DMS79 (cell line): ENCODE data around the gene KCNH5.

ENCODE experiments used
- DNase-seq: peaks from one replicate; lab custom pipeline; 2025; lab: John Stamatoyannopoulos, UW

KCNH5 gene

GRCh38 chr14:63045234-63045611, at the start of gene KCNH5:
Gene KCNH5, minus strand, starts transcription at chr14:63045458. Its CDS starts 272 bp downstream, at chr14:63045186.
- DNase-seq = no peak

GRCh38 chr14:63091394-63091996, 46.2 kb upstream of the KCNH5 start:
- DNase-seq = no peak

- no peak for DNase-seq
Measured at GRCh38 chr14:63088865-63089264, 43.6 kb upstream of the KCNH5 start.

- DNase-seq = no peak
Measured at GRCh38 chr14:63078569-63078968, 33.3 kb upstream of the KCNH5 start.

- no peak for DNase-seq
Measured at GRCh38 chr14:63076488-63076887, 31.2 kb upstream of the KCNH5 start.

GRCh38 chr14:63055631-63056030, 10.4 kb upstream of the KCNH5 start:
- DNase-seq = no peak

- DNase-seq = no peak
Measured at GRCh38 chr14:63051992-63052391, 6.7 kb upstream of the KCNH5 start.

GRCh38 chr14:63051301-63051700, 6.0 kb upstream of the KCNH5 start:
- DNase-seq = no peak

- no peak for DNase-seq
Measured at GRCh38 chr14:63050694-63051093, 5.4 kb upstream of the KCNH5 start.

- no peak for DNase-seq
Measured at GRCh38 chr14:63046339-63047268, 1.3 kb upstream of the KCNH5 start.

GRCh38 chr14:63045612-63046320, 508 bp upstream of the KCNH5 start:
- DNase-seq = peak; percentile 20

- DNase-seq = no peak
Measured at GRCh38 chr14:63039866-63040265, 5.4 kb downstream of the KCNH5 start.

- no peak for DNase-seq
Measured at GRCh38 chr14:63032641-63033040, 12.6 kb downstream of the KCNH5 start.

GRCh38 chr14:63032076-63032475, 13.2 kb downstream of the KCNH5 start:
- DNase-seq = no peak

- no peak for DNase-seq
Measured at GRCh38 chr14:63030113-63030512, 15.1 kb downstream of the KCNH5 start.

GRCh38 chr14:63027719-63028118, 17.5 kb downstream of the KCNH5 start:
- DNase-seq = no peak

GRCh38 chr14:63026491-63026890, 18.8 kb downstream of the KCNH5 start:
- DNase-seq = no peak

- no peak for DNase-seq
Measured at GRCh38 chr14:63014621-63015020, 30.6 kb downstream of the KCNH5 start.

- DNase-seq = no peak
Measured at GRCh38 chr14:63012171-63012570, 33.1 kb downstream of the KCNH5 start.

- no peak for DNase-seq
Measured at GRCh38 chr14:63011623-63012022, 33.6 kb downstream of the KCNH5 start.

- no peak for DNase-seq
Measured at GRCh38 chr14:63009495-63009894, 35.8 kb downstream of the KCNH5 start.

- no peak for DNase-seq
Measured at GRCh38 chr14:63006531-63006930, 38.7 kb downstream of the KCNH5 start.

GRCh38 chr14:62994096-62994495, 51.2 kb downstream of the KCNH5 start:
- DNase-seq = no peak
